ENCODE data around the gene XXYLT1.

GRCh38 chr3:195263925-195264600 lies 6.9 kb downstream of the XXYLT1 start:
- TF ChIP-seq CTCF (IDR thresholded peaks at IDR 0.05), result no peak
- no peak for TF ChIP-seq POLR2A (IDR thresholded peaks at IDR 0.05)

Measured in adrenal gland (tissue), 5 donors.